Trophoblast cell (in vitro differentiated cells and primary cell): ENCODE data around the gene SIGLEC11.

Experiments used
- DNase-seq, 2 donors: peaks; one replicate each; pipeline ENCODE4 v3.0.0-alpha.2; 2016
- H2AFZ ChIP-seq: 2 replicates; pipeline ENCODE4 v1.6.1; 2013; ENCODE audit warnings: low read length, moderate library complexity, mild to moderate bottlenecking; ENCODE audit not compliant: insufficient read depth, poor library complexity
- H2AK5ac ChIP-seq: 2 replicates; pipeline ENCODE4 v1.6.1; 2013; ENCODE audit warnings: mild to moderate bottlenecking, low read length
- H2BK120ac ChIP-seq: 2 replicates; pipeline ENCODE4 v1.6.1; 2013; ENCODE audit warnings: low read length, mild to moderate bottlenecking, moderate library complexity; ENCODE audit not compliant: insufficient read depth, poor library complexity
- H2BK12ac ChIP-seq: 2 replicates; pipeline ENCODE4 v1.6.1; 2013; ENCODE audit warnings: mild to moderate bottlenecking, low read length, moderate library complexity
- H2BK5ac ChIP-seq: 2 replicates; pipeline ENCODE4 v1.6.1; 2013; ENCODE audit warnings: low read length, low read depth, moderate library complexity, mild to moderate bottlenecking; ENCODE audit not compliant: poor library complexity
- H3K14ac ChIP-seq: 2 replicates; pipeline ENCODE4 v1.6.1; 2013; ENCODE audit warnings: mild to moderate bottlenecking, low read length
- H3K18ac ChIP-seq: 2 replicates; pipeline ENCODE4 v1.6.1; 2013; ENCODE audit warnings: mild to moderate bottlenecking, low read length
- H3K23ac ChIP-seq: 2 replicates; pipeline ENCODE4 v1.6.1; 2013; ENCODE audit warnings: low read length
- H3K27ac ChIP-seq: 2 replicates; pipeline ENCODE4 v1.5.1; 2013; ENCODE audit warnings: low read depth, mild to moderate bottlenecking, inconsistent platforms, low read length, moderate library complexity
- H3K27me3 ChIP-seq: 2 replicates; pipeline ENCODE4 v1.6.1; 2013; ENCODE audit warnings: inconsistent platforms, mild to moderate bottlenecking, low read length, moderate library complexity; ENCODE audit not compliant: insufficient read depth
- H3K36me3 ChIP-seq, 2 experiments: 1 replicate in 1 of 2; 2 replicates in 1 of 2; pipeline ENCODE4 v1.6.1; 2013; ENCODE audit warnings: low read length in 2 of 2, mild to moderate bottlenecking in 2 of 2, moderate library complexity in 1 of 2; ENCODE audit not compliant: insufficient read depth in 2 of 2, control insufficient read depth in 1 of 2
- H3K4ac ChIP-seq: 2 replicates; pipeline ENCODE4 v1.6.1; 2013; ENCODE audit warnings: low read depth, mild to moderate bottlenecking, low read length, moderate library complexity
- H3K4me1 ChIP-seq, 2 experiments: 1 replicate in 1 of 2; 2 replicates in 1 of 2; pipeline ENCODE4 v1.6.1; 2013; ENCODE audit warnings: low read length in 2 of 2, mild to moderate bottlenecking in 2 of 2, moderate library complexity in 1 of 2; ENCODE audit not compliant: insufficient read depth in 2 of 2, control insufficient read depth in 1 of 2
- H3K4me2 ChIP-seq: 2 replicates; pipeline ENCODE4 v1.6.1; 2013; ENCODE audit warnings: inconsistent platforms, mild to moderate bottlenecking, low read length, moderate library complexity
- H3K4me3 ChIP-seq: 2 replicates; pipeline ENCODE4 v1.5.1; 2013; ENCODE audit warnings: mild to moderate bottlenecking, low read depth, low read length, inconsistent platforms
- H3K79me1 ChIP-seq: one replicate; pipeline ENCODE4 v1.6.1; 2013; ENCODE audit warnings: low read length
- H3K79me2 ChIP-seq: 2 replicates; pipeline ENCODE4 v1.6.1; 2013; ENCODE audit warnings: low read length, mild to moderate bottlenecking; ENCODE audit not compliant: control insufficient read depth, insufficient read depth, poor library complexity
- H3K9ac ChIP-seq: 2 replicates; pipeline ENCODE4 v1.6.1; 2013; ENCODE audit warnings: mild to moderate bottlenecking, low read length
- H3K9me3 ChIP-seq: 2 replicates; pipeline ENCODE4 v1.6.1; 2013; ENCODE audit warnings: low read depth, mild to moderate bottlenecking, control low read depth, inconsistent platforms, low read length; ENCODE audit not compliant: insufficient read depth
- H4K12ac ChIP-seq: 2 replicates; pipeline ENCODE4 v1.6.1; 2013; ENCODE audit warnings: low read depth, mild to moderate bottlenecking, low read length, moderate library complexity
- H4K8ac ChIP-seq: 2 replicates; pipeline ENCODE4 v1.6.1; 2013; ENCODE audit warnings: low read depth, mild to moderate bottlenecking, low read length, moderate library complexity
- H4K91ac ChIP-seq: one replicate; pipeline ENCODE4 v1.6.1; 2013; ENCODE audit warnings: low read depth, mild to moderate bottlenecking, low read length, moderate library complexity
- WGBS: extraction: QIAGEN DNeasy Blood & Tissue Kit; methylation state at CpG from one replicate; pipeline ENCODE4 v1.1.7; 2013; ENCODE audit warnings: missing lambda C conversion rate; ENCODE audit not compliant: insufficient read length, insufficient coverage; ENCODE audit errors: extremely low coverage; 5-methylcytosine and 5-hydroxymethylcytosine counted together

SIGLEC11 gene

GRCh38 chr19:49997709-49998108 lies 36.7 kb upstream of the SIGLEC11 start:
- no peak overlapping the region for H3K18ac ChIP-seq
- H3K36me3 ChIP-seq: peaks cover 70 to 77% of the 10 kb centered on the region in 2 experiments
- no peak overlapping the region for H4K12ac ChIP-seq
- H2BK12ac ChIP-seq: no peak overlapping the region
- no peaks in the 10 kb centered on the region for H3K79me2 ChIP-seq
- no peaks in the 10 kb centered on the region for H3K9me3 ChIP-seq
- H3K23ac ChIP-seq: no peak overlapping the region
- H3K79me1 ChIP-seq: no peaks in the 10 kb centered on the region
- WGBS: no CpG with 5 or more reads among the region's 5 CpGs
- no peaks in the 10 kb centered on the region for H3K4me1 ChIP-seq
- H2AFZ ChIP-seq: no peak overlapping the region
- H2BK120ac ChIP-seq: no peak overlapping the region
- H3K4me3 ChIP-seq: no peak overlapping the region
- no peak overlapping the region for H4K8ac ChIP-seq
- H2AK5ac ChIP-seq: no peak overlapping the region
- H3K27ac ChIP-seq: no peak overlapping the region
- H4K91ac ChIP-seq: no peak overlapping the region
- H2BK5ac ChIP-seq: no peak overlapping the region
- H3K27me3 ChIP-seq: no peaks in the 10 kb centered on the region
- no peak overlapping the region for H3K4ac ChIP-seq
- H3K4me2 ChIP-seq: no peak overlapping the region
- no peak overlapping the region for H3K9ac ChIP-seq
- no peak overlapping the region for H3K14ac ChIP-seq
- DNase-seq: peak in 1 of 2 donors; percentile 60

- no peak overlapping the region for H3K4me3 ChIP-seq
- H2AFZ ChIP-seq: no peak overlapping the region
- H4K12ac ChIP-seq: no peak overlapping the region
- no peaks in the 10 kb centered on the region for H3K9me3 ChIP-seq
- H2AK5ac ChIP-seq: no peak overlapping the region
- no peak overlapping the region for H2BK5ac ChIP-seq
- H3K27ac ChIP-seq: no peak overlapping the region
- no peaks in the 10 kb centered on the region for H3K79me2 ChIP-seq
- H3K4me1 ChIP-seq: no peaks in the 10 kb centered on the region
- DNase-seq: no peak
- no peak overlapping the region for H3K4ac ChIP-seq
- H3K23ac ChIP-seq: no peak overlapping the region
- no peaks in the 10 kb centered on the region for H3K27me3 ChIP-seq
- H2BK12ac ChIP-seq: no peak overlapping the region
- H3K18ac ChIP-seq: no peak overlapping the region
- no peaks in the 10 kb centered on the region for H3K79me1 ChIP-seq
- no CpG with 5 or more reads among the region's 9 CpGs for WGBS
- H2BK120ac ChIP-seq: no peak overlapping the region
- no peak overlapping the region for H3K9ac ChIP-seq
- no peak overlapping the region for H3K4me2 ChIP-seq
- peaks cover 31 to 44% of the 10 kb centered on the region in 2 experiments for H3K36me3 ChIP-seq
- H4K8ac ChIP-seq: no peak overlapping the region
- H4K91ac ChIP-seq: no peak overlapping the region
- no peak overlapping the region for H3K14ac ChIP-seq
Measured at GRCh38 chr19:49988433-49988832, 27.5 kb upstream of the SIGLEC11 start.

GRCh38 chr19:49988007-49988406 lies 27.0 kb upstream of the SIGLEC11 start:
- H3K9ac ChIP-seq: no peak overlapping the region
- no peak overlapping the region for H3K23ac ChIP-seq
- H2BK12ac ChIP-seq: no peak overlapping the region
- H2AK5ac ChIP-seq: no peak overlapping the region
- H3K4ac ChIP-seq: no peak overlapping the region
- H3K4me1 ChIP-seq: no peaks in the 10 kb centered on the region
- peaks cover 29 to 41% of the 10 kb centered on the region in 2 experiments for H3K36me3 ChIP-seq
- no peak overlapping the region for H4K8ac ChIP-seq
- no peak overlapping the region for H4K91ac ChIP-seq
- H3K4me2 ChIP-seq: no peak overlapping the region
- no peak overlapping the region for H2BK120ac ChIP-seq
- WGBS: no CpG with 5 or more reads among the region's 5 CpGs
- no peak for DNase-seq
- no peaks in the 10 kb centered on the region for H3K27me3 ChIP-seq
- H3K9me3 ChIP-seq: no peaks in the 10 kb centered on the region
- no peaks in the 10 kb centered on the region for H3K79me2 ChIP-seq
- no peak overlapping the region for H3K27ac ChIP-seq
- no peak overlapping the region for H2AFZ ChIP-seq
- no peak overlapping the region for H3K4me3 ChIP-seq
- no peak overlapping the region for H3K18ac ChIP-seq
- no peak overlapping the region for H4K12ac ChIP-seq
- H3K79me1 ChIP-seq: no peaks in the 10 kb centered on the region
- no peak overlapping the region for H2BK5ac ChIP-seq
- no peak overlapping the region for H3K14ac ChIP-seq

- no CpG with 5 or more reads among the region's 9 CpGs for WGBS
- H3K79me1 ChIP-seq: no peaks in the 10 kb centered on the region
- H2AK5ac ChIP-seq: no peak overlapping the region
Measured at GRCh38 chr19:49987159-49987698, 26.3 kb upstream of the SIGLEC11 start.

More at GRCh38 chr19:49987159-49987698, 26.3 kb upstream of the SIGLEC11 start:
- H3K18ac ChIP-seq: no peak overlapping the region
- H2AFZ ChIP-seq: no peak overlapping the region
- no peak overlapping the region for H3K9ac ChIP-seq
- no peak overlapping the region for H3K4me3 ChIP-seq
- H3K4me1 ChIP-seq: no peaks in the 10 kb centered on the region
- no peak overlapping the region for H4K8ac ChIP-seq
- no peak overlapping the region for H2BK120ac ChIP-seq
- no peaks in the 10 kb centered on the region for H3K79me2 ChIP-seq
- H3K27me3 ChIP-seq: no peaks in the 10 kb centered on the region
- no peak overlapping the region for H3K4me2 ChIP-seq
- H2BK5ac ChIP-seq: no peak overlapping the region
- peaks cover 25 to 37% of the 10 kb centered on the region in 2 experiments for H3K36me3 ChIP-seq
- no peak overlapping the region for H3K23ac ChIP-seq
- H3K27ac ChIP-seq: no peak overlapping the region
- H3K9me3 ChIP-seq: no peaks in the 10 kb centered on the region
- H4K91ac ChIP-seq: no peak overlapping the region
- H3K14ac ChIP-seq: no peak overlapping the region
- H4K12ac ChIP-seq: no peak overlapping the region
- H3K4ac ChIP-seq: no peak overlapping the region
- DNase-seq: peak; percentile 93 to 98
- H2BK12ac ChIP-seq: no peak overlapping the region
